H1 (cell line): Measurements from ENCODE around the gene TPD52L1. TPM values are rescaled to one million over a fixed set of nuclear protein-coding genes. Genes with fewer than 3 reads are reported as not detected.

Source experiments
- BACH1 ChIP-seq: IDR thresholded peaks from 2 replicates; pipeline ENCODE4 v1.6.1; 2012; ENCODE audit warnings: low read length, improper control_type of control experiment
- BCL11A ChIP-seq, 2 experiments: IDR thresholded peaks; one replicate each; pipeline ENCODE4 v1.6.1; 2011; ENCODE audit warnings: low read depth in 2 of 2, low read length in 2 of 2, mild to moderate bottlenecking in 2 of 2
- CTBP2 ChIP-seq: IDR thresholded peaks from 2 replicates; pipeline ENCODE4 v1.7.0; 2011; ENCODE audit warnings: borderline replicate concordance, mild to moderate bottlenecking, moderate library complexity, mixed read lengths, low read length; ENCODE audit not compliant: insufficient read depth, insufficient read length
- GTF2F1 ChIP-seq: IDR thresholded peaks from 2 replicates; pipeline ENCODE4 v1.6.1; 2012; ENCODE audit warnings: low read depth, low read length, improper control_type of control experiment, borderline replicate concordance
- POLR2A ChIP-seq, 2 experiments: IDR thresholded peaks; 1 replicate in 1 of 2; 2 replicates in 1 of 2; pipeline ENCODE4 v1.6.1; 2011; ENCODE audit warnings: low read depth in 2 of 2, low read length in 2 of 2, mild to moderate bottlenecking in 2 of 2; ENCODE audit errors: control extremely low read depth in 1 of 2
- POLR2AphosphoS5 ChIP-seq: IDR thresholded peaks from 2 replicates; pipeline ENCODE4 v1.6.1; 2011; ENCODE audit warnings: low read depth, low read length
- RFX5 ChIP-seq: IDR thresholded peaks from 2 replicates; pipeline ENCODE4 v1.6.1; 2011; ENCODE audit warnings: low read depth, low read length, improper control_type of control experiment, borderline replicate concordance
- RXRA ChIP-seq: IDR thresholded peaks from 2 replicates; pipeline ENCODE4 v1.6.1; 2011; ENCODE audit warnings: low read depth, mild to moderate bottlenecking, low read length, moderate library complexity; ENCODE audit not compliant: insufficient read depth
- SP4 ChIP-seq: IDR thresholded peaks from 2 replicates; pipeline ENCODE4 v1.6.1; 2012; ENCODE audit warnings: low read length, inconsistent platforms
- TEAD4 ChIP-seq: IDR thresholded peaks from 2 replicates; pipeline ENCODE4 v1.6.1; 2012; ENCODE audit warnings: low read depth, low read length, inconsistent platforms, mixed read lengths
- YY1 ChIP-seq: IDR thresholded peaks from 2 replicates; pipeline ENCODE4 v1.6.1; 2011; ENCODE audit warnings: low read depth, mild to moderate bottlenecking, low read length
- polyA plus RNA-seq, 7 experiments: library from polyadenylated mRNA; depleted of rRNA in 3 of 7; stranded (reverse) in 5 of 7; unstranded in 2 of 7; fragments of >200 nt in 5 of 7; fragments of 200-250 nt in 2 of 7; gene quantifications; 1 replicate in 5 of 7; 2 replicates in 1 of 7; 4 replicates in 1 of 7; pipeline versions ENCODE4 v1.2.1 to v1.2.3, GENCODE V29; 2011 to 2013; ENCODE audit warnings: missing spikeins in 2 of 7, mixed read lengths in 2 of 7
- total RNA-seq: library from RNA; stranded (reverse); fragmentation: NEBNext Ultra II Directional; extraction: Animal tissue kit (Norgen Biotek cat#: 25700); gene quantifications from 2 replicates; pipeline ENCODE4 v1.2.1, GENCODE V29; 2021
- TF ChIP-seq, protein P1 (sequence below): fragments of 300-600 bp; sonication (generic); IDR thresholded peaks from 2 replicates; pipeline ENCODE4 v1.7.1; 2012; ENCODE audit warnings: low read length, moderate library complexity, mild to moderate bottlenecking, inconsistent platforms; ENCODE audit not compliant: insufficient replicate concordance

TPD52L1 gene
- total and polyA plus RNA-seq, 2 of the 8 experiments (the other 6 are each of a cell fraction or from before 2014, with no cell fraction given), result 7.4 to 14.2 TPM

DNA sequence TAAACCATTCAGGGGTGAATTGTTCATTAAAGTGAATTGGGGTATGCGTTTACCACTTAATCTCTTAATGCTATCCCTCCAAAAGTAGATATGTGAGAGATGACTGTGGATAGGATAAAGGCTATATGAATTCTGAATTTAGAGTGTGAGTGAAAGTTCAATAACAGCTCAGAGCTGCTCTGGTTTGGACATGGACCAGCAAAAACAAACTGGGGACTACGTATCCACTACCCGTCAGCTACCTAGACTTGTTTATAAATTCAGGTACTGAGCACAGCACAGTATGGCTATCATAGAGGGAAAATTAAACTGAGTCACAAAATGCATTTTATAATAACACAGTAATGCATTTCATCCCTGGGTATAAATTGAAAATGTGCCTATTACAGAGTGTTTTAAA lies 103.8 kb downstream of the TPD52L1 start (continued):
- TF ChIP-seq, protein P1, sequence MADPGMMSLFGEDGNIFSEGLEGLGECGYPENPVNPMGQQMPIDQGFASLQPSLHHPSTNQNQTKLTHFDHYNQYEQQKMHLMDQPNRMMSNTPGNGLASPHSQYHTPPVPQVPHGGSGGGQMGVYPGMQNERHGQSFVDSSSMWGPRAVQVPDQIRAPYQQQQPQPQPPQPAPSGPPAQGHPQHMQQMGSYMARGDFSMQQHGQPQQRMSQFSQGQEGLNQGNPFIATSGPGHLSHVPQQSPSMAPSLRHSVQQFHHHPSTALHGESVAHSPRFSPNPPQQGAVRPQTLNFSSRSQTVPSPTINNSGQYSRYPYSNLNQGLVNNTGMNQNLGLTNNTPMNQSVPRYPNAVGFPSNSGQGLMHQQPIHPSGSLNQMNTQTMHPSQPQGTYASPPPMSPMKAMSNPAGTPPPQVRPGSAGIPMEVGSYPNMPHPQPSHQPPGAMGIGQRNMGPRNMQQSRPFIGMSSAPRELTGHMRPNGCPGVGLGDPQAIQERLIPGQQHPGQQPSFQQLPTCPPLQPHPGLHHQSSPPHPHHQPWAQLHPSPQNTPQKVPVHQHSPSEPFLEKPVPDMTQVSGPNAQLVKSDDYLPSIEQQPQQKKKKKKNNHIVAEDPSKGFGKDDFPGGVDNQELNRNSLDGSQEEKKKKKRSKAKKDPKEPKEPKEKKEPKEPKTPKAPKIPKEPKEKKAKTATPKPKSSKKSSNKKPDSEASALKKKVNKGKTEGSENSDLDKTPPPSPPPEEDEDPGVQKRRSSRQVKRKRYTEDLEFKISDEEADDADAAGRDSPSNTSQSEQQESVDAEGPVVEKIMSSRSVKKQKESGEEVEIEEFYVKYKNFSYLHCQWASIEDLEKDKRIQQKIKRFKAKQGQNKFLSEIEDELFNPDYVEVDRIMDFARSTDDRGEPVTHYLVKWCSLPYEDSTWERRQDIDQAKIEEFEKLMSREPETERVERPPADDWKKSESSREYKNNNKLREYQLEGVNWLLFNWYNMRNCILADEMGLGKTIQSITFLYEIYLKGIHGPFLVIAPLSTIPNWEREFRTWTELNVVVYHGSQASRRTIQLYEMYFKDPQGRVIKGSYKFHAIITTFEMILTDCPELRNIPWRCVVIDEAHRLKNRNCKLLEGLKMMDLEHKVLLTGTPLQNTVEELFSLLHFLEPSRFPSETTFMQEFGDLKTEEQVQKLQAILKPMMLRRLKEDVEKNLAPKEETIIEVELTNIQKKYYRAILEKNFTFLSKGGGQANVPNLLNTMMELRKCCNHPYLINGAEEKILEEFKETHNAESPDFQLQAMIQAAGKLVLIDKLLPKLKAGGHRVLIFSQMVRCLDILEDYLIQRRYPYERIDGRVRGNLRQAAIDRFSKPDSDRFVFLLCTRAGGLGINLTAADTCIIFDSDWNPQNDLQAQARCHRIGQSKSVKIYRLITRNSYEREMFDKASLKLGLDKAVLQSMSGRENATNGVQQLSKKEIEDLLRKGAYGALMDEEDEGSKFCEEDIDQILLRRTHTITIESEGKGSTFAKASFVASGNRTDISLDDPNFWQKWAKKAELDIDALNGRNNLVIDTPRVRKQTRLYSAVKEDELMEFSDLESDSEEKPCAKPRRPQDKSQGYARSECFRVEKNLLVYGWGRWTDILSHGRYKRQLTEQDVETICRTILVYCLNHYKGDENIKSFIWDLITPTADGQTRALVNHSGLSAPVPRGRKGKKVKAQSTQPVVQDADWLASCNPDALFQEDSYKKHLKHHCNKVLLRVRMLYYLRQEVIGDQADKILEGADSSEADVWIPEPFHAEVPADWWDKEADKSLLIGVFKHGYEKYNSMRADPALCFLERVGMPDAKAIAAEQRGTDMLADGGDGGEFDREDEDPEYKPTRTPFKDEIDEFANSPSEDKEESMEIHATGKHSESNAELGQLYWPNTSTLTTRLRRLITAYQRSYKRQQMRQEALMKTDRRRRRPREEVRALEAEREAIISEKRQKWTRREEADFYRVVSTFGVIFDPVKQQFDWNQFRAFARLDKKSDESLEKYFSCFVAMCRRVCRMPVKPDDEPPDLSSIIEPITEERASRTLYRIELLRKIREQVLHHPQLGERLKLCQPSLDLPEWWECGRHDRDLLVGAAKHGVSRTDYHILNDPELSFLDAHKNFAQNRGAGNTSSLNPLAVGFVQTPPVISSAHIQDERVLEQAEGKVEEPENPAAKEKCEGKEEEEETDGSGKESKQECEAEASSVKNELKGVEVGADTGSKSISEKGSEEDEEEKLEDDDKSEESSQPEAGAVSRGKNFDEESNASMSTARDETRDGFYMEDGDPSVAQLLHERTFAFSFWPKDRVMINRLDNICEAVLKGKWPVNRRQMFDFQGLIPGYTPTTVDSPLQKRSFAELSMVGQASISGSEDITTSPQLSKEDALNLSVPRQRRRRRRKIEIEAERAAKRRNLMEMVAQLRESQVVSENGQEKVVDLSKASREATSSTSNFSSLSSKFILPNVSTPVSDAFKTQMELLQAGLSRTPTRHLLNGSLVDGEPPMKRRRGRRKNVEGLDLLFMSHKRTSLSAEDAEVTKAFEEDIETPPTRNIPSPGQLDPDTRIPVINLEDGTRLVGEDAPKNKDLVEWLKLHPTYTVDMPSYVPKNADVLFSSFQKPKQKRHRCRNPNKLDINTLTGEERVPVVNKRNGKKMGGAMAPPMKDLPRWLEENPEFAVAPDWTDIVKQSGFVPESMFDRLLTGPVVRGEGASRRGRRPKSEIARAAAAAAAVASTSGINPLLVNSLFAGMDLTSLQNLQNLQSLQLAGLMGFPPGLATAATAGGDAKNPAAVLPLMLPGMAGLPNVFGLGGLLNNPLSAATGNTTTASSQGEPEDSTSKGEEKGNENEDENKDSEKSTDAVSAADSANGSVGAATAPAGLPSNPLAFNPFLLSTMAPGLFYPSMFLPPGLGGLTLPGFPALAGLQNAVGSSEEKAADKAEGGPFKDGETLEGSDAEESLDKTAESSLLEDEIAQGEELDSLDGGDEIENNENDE, result no peak
- TF ChIP-seq RFX5 (no peak), RXRA (no peak), BCL11A (IDR thresholded peaks at IDR 0.05; ENCODE audit: low read depth in 2 of 2, low read length in 2 of 2) (no peak), YY1 (no peak), BACH1 (no peak), POLR2A (IDR thresholded peaks at IDR 0.05; ENCODE audit: control extremely low read depth in 1 of 2, low read depth in 2 of 2, low read length in 2 of 2) (no peak), GTF2F1 (no peak), TEAD4 (no peak), SP4 (no peak), POLR2AphosphoS5 (no peak), CTBP2 (no peak)
